Fibroblast of the aortic adventitia (primary cell): Measurements from ENCODE around the gene TYW1B. TPM values are rescaled to one million over a fixed set of nuclear protein-coding genes. Genes with fewer than 3 reads are reported as not detected.
"Not testable (repeated sequence)": the region's sequence is repeated elsewhere in the genome, so short reads cannot be mapped to it uniquely, and the experiment has no call there.

Experiments used
- DNase-seq: peaks from one replicate; pipeline ENCODE4 v3.0.0-alpha.2; 2010; ENCODE audit warnings: low read depth
- H3K4me3 ChIP-seq: 2 replicates; pipeline ENCODE4 v1.5.1; 2011; ENCODE audit warnings: low read depth, mild to moderate bottlenecking, control low read depth, low read length, moderate library complexity
- total RNA-seq: library from RNA; depleted of rRNA; stranded (reverse); fragments of >200 nt; gene quantifications from 2 replicates; pipeline ENCODE4 v1.2.3, GENCODE V29; 2012; ENCODE audit warnings: low replicate concordance
- TF ChIP-seq, protein P1 (sequence below): IDR thresholded peaks from 2 replicates; pipeline ENCODE4 v1.5.1; 2011; ENCODE audit warnings: mild to moderate bottlenecking, low read length, control low read depth, inconsistent platforms; ENCODE audit not compliant: insufficient read depth

TYW1B gene
- total RNA-seq, 1 donor, result 0.99 TPM

GRCh38 chr7:72781631-72782030 lies 46.4 kb downstream of the TYW1B start:
- no peak overlapping the region for H3K4me3 ChIP-seq
- no peak for DNase-seq
- TF ChIP-seq, protein P1, sequence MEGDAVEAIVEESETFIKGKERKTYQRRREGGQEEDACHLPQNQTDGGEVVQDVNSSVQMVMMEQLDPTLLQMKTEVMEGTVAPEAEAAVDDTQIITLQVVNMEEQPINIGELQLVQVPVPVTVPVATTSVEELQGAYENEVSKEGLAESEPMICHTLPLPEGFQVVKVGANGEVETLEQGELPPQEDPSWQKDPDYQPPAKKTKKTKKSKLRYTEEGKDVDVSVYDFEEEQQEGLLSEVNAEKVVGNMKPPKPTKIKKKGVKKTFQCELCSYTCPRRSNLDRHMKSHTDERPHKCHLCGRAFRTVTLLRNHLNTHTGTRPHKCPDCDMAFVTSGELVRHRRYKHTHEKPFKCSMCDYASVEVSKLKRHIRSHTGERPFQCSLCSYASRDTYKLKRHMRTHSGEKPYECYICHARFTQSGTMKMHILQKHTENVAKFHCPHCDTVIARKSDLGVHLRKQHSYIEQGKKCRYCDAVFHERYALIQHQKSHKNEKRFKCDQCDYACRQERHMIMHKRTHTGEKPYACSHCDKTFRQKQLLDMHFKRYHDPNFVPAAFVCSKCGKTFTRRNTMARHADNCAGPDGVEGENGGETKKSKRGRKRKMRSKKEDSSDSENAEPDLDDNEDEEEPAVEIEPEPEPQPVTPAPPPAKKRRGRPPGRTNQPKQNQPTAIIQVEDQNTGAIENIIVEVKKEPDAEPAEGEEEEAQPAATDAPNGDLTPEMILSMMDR, result no peak

DNA sequence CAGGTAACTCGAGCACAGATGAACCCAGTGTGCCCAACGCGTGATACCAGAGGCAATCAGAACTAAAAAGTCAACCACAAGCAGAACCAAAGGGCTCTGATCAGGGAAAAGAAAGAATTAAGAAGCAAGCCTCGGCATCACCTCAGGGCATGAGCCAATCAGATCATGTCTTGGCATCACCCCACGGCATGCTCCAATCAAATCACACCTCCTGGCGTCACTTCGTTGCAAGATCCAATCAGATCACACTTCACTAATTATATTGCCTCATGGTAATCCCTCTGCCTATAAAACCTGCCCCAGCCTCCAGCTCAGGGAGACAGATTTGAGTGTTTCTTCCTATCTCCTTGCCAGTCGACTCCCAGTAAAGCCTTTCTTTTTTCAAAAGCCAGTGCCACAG lies 46.8 kb downstream of the TYW1B start:
- no peak overlapping the region for H3K4me3 ChIP-seq
- DNase-seq, result no peak
- TF ChIP-seq, protein P1, result no peak

- DNase-seq, result not testable (repeated sequence)
Observed at GRCh38 chr7:72780289-72780894, 47.6 kb downstream of the TYW1B start.

DNA sequence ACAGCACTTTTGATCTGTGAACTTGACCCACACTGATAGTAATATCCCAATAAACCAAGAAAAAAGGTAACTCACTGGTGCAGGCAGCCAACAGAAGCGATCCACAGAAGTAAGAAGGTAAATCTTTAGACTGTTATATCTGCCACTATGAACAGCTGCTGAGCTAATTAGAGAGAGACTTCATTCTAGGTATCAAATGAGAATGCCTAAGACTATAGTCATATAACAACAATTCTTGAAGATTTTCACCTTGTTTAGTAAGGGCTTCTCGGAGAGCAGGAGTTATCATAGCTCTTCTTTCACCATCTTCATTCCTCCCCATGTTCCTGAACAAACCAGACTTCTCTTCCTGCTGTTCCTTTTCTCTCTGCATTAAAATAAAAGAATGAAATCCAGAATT lies 50.8 kb downstream of the TYW1B start:
- not testable (repeated sequence) for H3K4me3 ChIP-seq, DNase-seq

More at GRCh38 chr7:72780289-72780894, 47.6 kb downstream of the TYW1B start:
- H3K4me3 ChIP-seq, result not testable (repeated sequence)

DNA sequence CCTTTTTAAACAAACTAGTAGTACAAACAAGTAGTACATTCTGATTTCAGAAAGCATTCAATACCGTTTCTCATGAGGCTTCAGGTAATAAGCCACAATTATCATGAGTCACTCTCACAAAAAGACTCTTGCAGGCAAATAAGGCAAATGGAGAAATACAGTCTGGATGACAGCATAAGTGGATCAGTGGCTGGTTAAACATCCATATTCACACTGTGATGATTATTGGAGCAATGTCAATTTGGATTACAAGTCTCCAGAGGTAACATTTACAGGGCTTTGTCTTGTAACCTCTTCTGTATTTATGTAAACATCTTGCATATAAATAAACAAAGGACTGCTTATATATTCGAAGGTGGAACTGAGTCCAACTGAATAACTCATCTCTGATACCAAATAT lies 55.4 kb downstream of the TYW1B start:
- H3K4me3 ChIP-seq, DNase-seq: not testable (repeated sequence)

DNA sequence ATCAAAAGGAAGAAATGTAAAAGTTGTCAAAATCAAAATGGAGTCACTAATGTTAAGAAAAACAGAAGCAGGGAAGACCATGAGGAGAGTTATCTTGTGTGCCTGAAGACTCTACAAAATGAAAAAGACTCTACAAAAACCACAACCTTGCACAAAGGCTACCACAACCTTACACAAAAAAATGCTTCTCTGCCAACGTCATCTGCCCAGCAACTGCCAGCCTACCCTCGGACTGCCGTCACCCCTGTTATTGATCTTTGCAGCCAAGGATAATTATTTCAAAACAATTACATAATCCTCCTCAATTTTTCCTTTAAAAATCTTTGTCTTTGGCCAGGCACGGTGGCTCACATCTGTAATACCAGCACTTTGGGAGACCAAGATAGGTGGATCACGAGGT lies 61.0 kb downstream of the TYW1B start:
- not testable (repeated sequence) for DNase-seq, H3K4me3 ChIP-seq

DNA sequence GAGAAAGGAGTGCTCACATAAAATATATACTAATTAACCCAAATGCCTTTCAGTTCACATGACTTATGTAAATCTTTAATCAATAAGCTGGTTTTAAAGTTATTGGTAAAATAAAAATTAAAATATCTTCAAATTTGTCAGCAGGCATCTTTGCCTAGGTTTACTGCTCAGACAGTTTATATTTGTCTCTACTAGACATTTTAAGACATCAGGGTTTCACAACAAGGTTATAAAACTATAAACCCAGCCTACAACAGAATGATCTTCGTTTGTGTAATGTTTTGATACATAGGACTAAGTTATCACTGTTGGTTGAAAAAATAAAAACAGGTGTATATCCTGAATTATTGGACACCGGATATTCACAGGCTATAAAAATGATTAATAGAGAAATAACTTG lies 67.4 kb downstream of the TYW1B start:
- TF ChIP-seq, protein P1, result no peak
- no peak overlapping the region for H3K4me3 ChIP-seq
- DNase-seq, result no peak

DNA sequence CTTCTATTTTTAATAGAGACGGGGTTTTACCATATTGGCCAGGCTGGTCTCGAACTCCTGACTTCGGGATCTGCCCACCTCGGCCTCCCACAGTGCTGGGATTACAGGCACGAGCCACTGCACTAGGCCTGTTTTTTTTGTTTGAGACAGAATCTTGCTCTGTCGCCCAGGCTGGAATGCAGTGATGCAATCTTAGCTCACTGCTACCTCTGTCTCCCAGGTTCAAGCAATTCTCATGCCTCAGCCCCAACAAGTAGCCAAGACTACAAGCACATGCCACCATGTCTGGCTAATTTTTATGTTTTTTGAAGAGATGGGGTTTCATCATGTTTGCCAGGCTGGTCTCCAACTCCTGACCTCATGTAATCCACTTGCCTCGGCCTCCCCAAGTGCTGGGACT lies 73.7 kb downstream of the TYW1B start:
- DNase-seq, result peak; percentile 10
- TF ChIP-seq, protein P1, result no peak
- H3K4me3 ChIP-seq, result no peak overlapping the region

GRCh38 chr7:72753781-72754180 lies 74.2 kb downstream of the TYW1B start:
- TF ChIP-seq, protein P1, result no peak
- H3K4me3 ChIP-seq, result no peak overlapping the region
- no peak for DNase-seq

GRCh38 chr7:72753229-72753628 lies 74.8 kb downstream of the TYW1B start:
- DNase-seq, H3K4me3 ChIP-seq: not testable (repeated sequence)
